Subcutaneous abdominal adipose tissue (tissue), 5 donors: ENCODE measurements around the gene PON3.
A peak's percentile ranks its signal among the peaks of the same experiment; 100 is the strongest.

ENCODE experiments used
- H3K27ac ChIP-seq: one replicate; pipeline ENCODE4 v1.7.0; 2013; ENCODE audit warnings: low read depth, mild to moderate bottlenecking, inconsistent platforms, low read length, moderate library complexity
- H3K27me3 ChIP-seq, 5 donors: one replicate each; pipeline ENCODE4 v1.7.0; 2013; ENCODE audit warnings: low read length in 5 of 5, inconsistent platforms in 1 of 5; ENCODE audit not compliant: control insufficient read depth in 5 of 5, insufficient read depth in 4 of 5
- H3K36me3 ChIP-seq, 5 donors: one replicate each; pipeline ENCODE4 v1.7.0; 2013; ENCODE audit warnings: low read length in 5 of 5; ENCODE audit not compliant: control insufficient read depth in 5 of 5, insufficient read depth in 5 of 5
- H3K4me1 ChIP-seq, 5 donors: one replicate each; pipeline ENCODE4 v1.7.0; 2013; ENCODE audit warnings: low read length in 5 of 5, mild to moderate bottlenecking in 3 of 5, moderate library complexity in 1 of 5; ENCODE audit not compliant: control insufficient read depth in 5 of 5, insufficient read depth in 5 of 5
- H3K4me3 ChIP-seq, 5 donors: one replicate each; pipeline ENCODE4 v1.7.0; 2013; ENCODE audit warnings: low read length in 5 of 5, low read depth in 1 of 5
- H3K9ac ChIP-seq, 5 donors: one replicate each; pipeline ENCODE4 v1.7.0; 2013; ENCODE audit warnings: low read length in 5 of 5, mild to moderate bottlenecking in 4 of 5, moderate library complexity in 3 of 5
- H3K9me3 ChIP-seq, 5 donors: one replicate each; pipeline ENCODE4 v1.7.0; 2013; ENCODE audit warnings: low read length in 5 of 5; ENCODE audit not compliant: control insufficient read depth in 5 of 5
- donor health status: healthy.
- donor health status: healthy.
- donor health status: healthy.
- donor health status: healthy.
- donor health status: healthy.

PON3 gene

GRCh38 chr7:95412075-95412474 lies 15.9 kb upstream of the PON3 start:
- peaks cover 22 to 52% (median 31%) of the 10 kb centered on the region in 5 donors for H3K36me3 ChIP-seq
- no peaks in the 10 kb centered on the region for H3K27me3 ChIP-seq
- no peak overlapping the region for H3K4me3 ChIP-seq
- no peaks in the 10 kb centered on the region for H3K4me1 ChIP-seq
- H3K9me3 ChIP-seq = no peaks in the 10 kb centered on the region
- no peak overlapping the region for H3K27ac ChIP-seq
- H3K9ac ChIP-seq = no peak overlapping the region

DNA sequence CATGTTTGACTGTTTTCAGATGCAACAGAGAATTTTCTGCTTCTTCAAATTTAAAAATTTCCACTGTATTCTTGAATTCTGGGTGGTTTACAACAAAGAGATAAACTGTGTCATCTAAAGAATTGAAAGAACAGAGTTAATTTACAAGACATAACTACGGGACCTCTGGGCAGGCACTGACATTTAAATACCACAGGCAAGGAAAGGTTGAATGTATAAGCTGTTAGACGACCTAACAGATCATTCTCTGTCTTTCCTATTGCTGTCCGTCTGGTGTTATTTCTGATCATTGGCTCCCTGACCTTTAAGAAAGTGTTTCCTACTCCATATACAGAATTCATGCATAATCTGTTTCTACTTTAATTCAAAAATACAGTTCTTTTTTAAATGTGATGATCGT lies 15.5 kb upstream of the PON3 start:
- no peaks in the 10 kb centered on the region for H3K4me1 ChIP-seq
- no peak overlapping the region for H3K27ac ChIP-seq
- peaks cover 22 to 56% (median 31%) of the 10 kb centered on the region in 5 donors for H3K36me3 ChIP-seq
- H3K9me3 ChIP-seq = no peaks in the 10 kb centered on the region
- H3K9ac ChIP-seq = no peak overlapping the region
- no peak overlapping the region for H3K4me3 ChIP-seq
- H3K27me3 ChIP-seq = no peaks in the 10 kb centered on the region

DNA sequence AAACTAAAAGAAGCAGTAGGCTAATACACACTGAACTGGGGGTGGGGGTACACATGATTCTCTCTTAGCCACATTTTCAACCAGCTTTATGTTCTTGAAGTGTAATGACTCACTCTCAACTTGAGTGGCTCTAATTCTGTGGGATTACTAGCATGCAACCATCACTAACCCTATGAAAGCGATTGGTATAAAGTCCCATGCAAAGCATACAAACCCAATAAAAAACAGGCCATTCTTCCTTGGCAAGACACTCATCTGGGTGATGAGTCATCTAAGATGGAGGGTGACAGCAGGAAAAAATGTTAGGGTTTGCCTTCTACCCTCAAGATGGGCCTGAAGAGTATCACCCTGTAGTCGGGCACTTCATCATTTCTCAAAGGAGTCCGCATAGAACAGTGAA lies 14.9 kb upstream of the PON3 start:
- Histone ChIP-seq H3K4me3 (no peak overlapping the region), H3K9me3 (no peaks in the 10 kb centered on the region), H3K27me3 (no peaks in the 10 kb centered on the region), H3K27ac (no peak overlapping the region), H3K9ac (no peak overlapping the region), H3K36me3 (peaks cover 23 to 60% (median 37%) of the 10 kb centered on the region in 5 donors), H3K4me1 (no peaks in the 10 kb centered on the region)

GRCh38 chr7:95407751-95408150 lies 11.6 kb upstream of the PON3 start:
- peaks cover 28 to 66% (median 44%) of the 10 kb centered on the region in 5 donors for H3K36me3 ChIP-seq
- no peak overlapping the region for H3K27ac ChIP-seq
- H3K9me3 ChIP-seq = no peaks in the 10 kb centered on the region
- no peaks in the 10 kb centered on the region for H3K27me3 ChIP-seq
- H3K4me1 ChIP-seq = peaks cover 0 to 5% (median 0%) of the 10 kb centered on the region in 5 donors
- no peak overlapping the region for H3K4me3 ChIP-seq
- H3K9ac ChIP-seq = no peak overlapping the region

GRCh38 chr7:95405800-95406199 lies 9.6 kb upstream of the PON3 start:
- Histone ChIP-seq H3K4me3 (no peak overlapping the region), H3K9ac (no peak overlapping the region), H3K27ac (no peak overlapping the region), H3K9me3 (no peaks in the 10 kb centered on the region), H3K36me3 (peaks cover 21 to 51% (median 29%) of the 10 kb centered on the region in 5 donors), H3K4me1 (peaks cover 0 to 5% (median 0%) of the 10 kb centered on the region in 5 donors), H3K27me3 (no peaks in the 10 kb centered on the region)

DNA sequence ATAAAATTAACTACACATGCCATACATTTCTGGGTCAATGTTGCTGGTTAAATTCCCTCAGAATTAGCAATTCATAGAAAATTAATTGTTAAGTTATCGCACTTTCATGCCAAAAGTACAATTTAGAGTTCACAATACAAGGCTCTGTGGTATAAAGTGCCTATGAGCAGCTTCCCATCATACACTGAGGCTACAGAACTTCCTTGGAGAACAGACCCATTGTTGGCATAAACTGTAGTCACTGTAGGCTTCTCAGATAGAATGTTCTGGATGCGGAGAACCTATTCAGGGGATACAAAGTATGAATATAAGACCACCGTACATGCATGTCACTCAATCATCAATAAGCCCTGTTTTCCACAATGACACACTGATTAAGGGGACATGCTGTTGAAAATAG lies 9.0 kb upstream of the PON3 start:
- Histone ChIP-seq H3K9ac (no peak overlapping the region), H3K27me3 (no peaks in the 10 kb centered on the region), H3K4me3 (no peak overlapping the region), H3K4me1 (peaks cover 0 to 5% (median 0%) of the 10 kb centered on the region in 5 donors), H3K9me3 (no peaks in the 10 kb centered on the region), H3K27ac (no peak overlapping the region), H3K36me3 (peaks cover 21 to 45% (median 24%) of the 10 kb centered on the region in 5 donors)

DNA sequence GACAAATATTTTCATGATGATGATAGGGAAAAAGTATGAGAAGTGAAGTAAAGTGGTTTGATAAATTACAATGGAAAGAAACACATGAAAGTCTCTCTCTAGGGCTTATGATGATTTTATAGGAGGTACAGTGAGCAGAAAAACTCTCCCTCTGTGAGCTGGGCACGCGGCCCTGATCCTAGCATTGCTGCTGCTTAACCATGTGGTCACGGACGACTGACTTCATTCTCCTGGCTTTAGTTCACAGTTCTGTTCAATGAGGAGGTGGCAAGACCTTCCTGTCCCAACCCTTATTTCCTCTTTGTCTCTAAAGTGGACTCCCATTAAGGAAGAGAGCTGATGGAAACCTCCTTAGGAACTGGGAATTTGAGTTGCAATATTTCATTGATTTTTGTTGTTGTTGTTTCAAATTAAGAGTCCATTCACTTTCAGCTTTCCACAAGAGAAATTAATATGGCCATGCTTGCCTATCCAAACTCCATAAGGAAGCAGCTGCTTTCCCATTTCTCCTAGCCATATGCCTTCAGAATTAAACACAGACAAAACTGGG lies 8.2 kb upstream of the PON3 start:
- peaks cover 0 to 5% (median 0%) of the 10 kb centered on the region in 5 donors for H3K4me1 ChIP-seq
- no peak overlapping the region for H3K9ac ChIP-seq
- H3K9me3 ChIP-seq = no peaks in the 10 kb centered on the region
- H3K36me3 ChIP-seq = peaks cover 16 to 39% (median 18%) of the 10 kb centered on the region in 5 donors
- no peak overlapping the region for H3K27ac ChIP-seq
- no peak overlapping the region for H3K4me3 ChIP-seq
- H3K27me3 ChIP-seq = no peaks in the 10 kb centered on the region

- peaks cover 0 to 6% (median 0%) of the 10 kb centered on the region in 5 donors for H3K27me3 ChIP-seq
- H3K36me3 ChIP-seq = peaks cover 0 to 4% (median 2%) of the 10 kb centered on the region in 5 donors
- H3K27ac ChIP-seq = no peak overlapping the region
- no peak overlapping the region for H3K4me3 ChIP-seq
- H3K4me1 ChIP-seq = peaks cover 0 to 17% (median 10%) of the 10 kb centered on the region in 5 donors
- H3K9ac ChIP-seq = no peak overlapping the region
- no peaks in the 10 kb centered on the region for H3K9me3 ChIP-seq
Observed at GRCh38 chr7:95398155-95398940, 2.2 kb upstream of the PON3 start.

- Histone ChIP-seq H3K4me1 (peaks cover 0 to 17% (median 10%) of the 10 kb centered on the region in 5 donors), H3K9ac (no peak overlapping the region), H3K4me3 (peak overlapping the region in 3 of 5 donors; percentile 62 to 70 (median 66)), H3K9me3 (no peaks in the 10 kb centered on the region), H3K27ac (no peak overlapping the region), H3K36me3 (no peaks in the 10 kb centered on the region), H3K27me3 (peaks cover 0 to 6% (median 0%) of the 10 kb centered on the region in 5 donors)
Observed at GRCh38 chr7:95397381-95397780, 1.2 kb upstream of the PON3 start.

DNA sequence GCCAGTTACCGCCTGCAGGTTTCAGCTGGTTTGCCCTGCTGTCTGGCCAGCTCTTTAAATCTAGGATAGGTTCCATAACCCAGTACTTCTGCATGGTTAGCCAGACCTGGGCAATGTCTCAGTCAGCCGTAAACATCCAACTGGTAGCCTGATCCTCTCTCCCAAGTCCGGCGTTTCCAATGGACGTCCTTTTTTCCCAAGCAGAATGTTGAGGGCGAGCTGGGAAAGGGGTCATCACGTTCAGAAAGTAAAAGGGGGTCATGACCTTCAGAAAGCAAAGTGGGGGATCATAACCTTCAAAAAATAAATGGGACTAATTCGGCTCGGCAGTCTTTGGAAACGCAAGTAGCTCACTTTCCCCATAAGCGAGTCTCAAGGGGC lies 430 bp downstream of the PON3 start:
- H3K27me3 ChIP-seq = peaks cover 0 to 6% (median 0%) of the 10 kb centered on the region in 5 donors
- peak overlapping the region in 2 of 5 donors; percentile 68 to 69 for H3K9ac ChIP-seq
- peak overlapping the region; percentile 62 to 73 (median 70) for H3K4me3 ChIP-seq
- H3K27ac ChIP-seq = no peak overlapping the region
- H3K4me1 ChIP-seq = peaks cover 0 to 17% (median 10%) of the 10 kb centered on the region in 5 donors
- no peaks in the 10 kb centered on the region for H3K36me3 ChIP-seq
- H3K9me3 ChIP-seq = no peaks in the 10 kb centered on the region
